Ramos (cell line): ENCODE results near the gene SH3BP2.

ENCODE experiments used
- in situ Hi-C: fragments of 300-500 bp; cut with MboI; formaldehyde crosslinking; loops from one replicate; pipeline ENCODE4 v1.14.3; 2022; ENCODE audit warnings: low sequenced_read_pairs; ENCODE audit not compliant: unreplicated experiment

SH3BP2 gene, protein sequence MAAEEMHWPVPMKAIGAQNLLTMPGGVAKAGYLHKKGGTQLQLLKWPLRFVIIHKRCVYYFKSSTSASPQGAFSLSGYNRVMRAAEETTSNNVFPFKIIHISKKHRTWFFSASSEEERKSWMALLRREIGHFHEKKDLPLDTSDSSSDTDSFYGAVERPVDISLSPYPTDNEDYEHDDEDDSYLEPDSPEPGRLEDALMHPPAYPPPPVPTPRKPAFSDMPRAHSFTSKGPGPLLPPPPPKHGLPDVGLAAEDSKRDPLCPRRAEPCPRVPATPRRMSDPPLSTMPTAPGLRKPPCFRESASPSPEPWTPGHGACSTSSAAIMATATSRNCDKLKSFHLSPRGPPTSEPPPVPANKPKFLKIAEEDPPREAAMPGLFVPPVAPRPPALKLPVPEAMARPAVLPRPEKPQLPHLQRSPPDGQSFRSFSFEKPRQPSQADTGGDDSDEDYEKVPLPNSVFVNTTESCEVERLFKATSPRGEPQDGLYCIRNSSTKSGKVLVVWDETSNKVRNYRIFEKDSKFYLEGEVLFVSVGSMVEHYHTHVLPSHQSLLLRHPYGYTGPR

DNA sequence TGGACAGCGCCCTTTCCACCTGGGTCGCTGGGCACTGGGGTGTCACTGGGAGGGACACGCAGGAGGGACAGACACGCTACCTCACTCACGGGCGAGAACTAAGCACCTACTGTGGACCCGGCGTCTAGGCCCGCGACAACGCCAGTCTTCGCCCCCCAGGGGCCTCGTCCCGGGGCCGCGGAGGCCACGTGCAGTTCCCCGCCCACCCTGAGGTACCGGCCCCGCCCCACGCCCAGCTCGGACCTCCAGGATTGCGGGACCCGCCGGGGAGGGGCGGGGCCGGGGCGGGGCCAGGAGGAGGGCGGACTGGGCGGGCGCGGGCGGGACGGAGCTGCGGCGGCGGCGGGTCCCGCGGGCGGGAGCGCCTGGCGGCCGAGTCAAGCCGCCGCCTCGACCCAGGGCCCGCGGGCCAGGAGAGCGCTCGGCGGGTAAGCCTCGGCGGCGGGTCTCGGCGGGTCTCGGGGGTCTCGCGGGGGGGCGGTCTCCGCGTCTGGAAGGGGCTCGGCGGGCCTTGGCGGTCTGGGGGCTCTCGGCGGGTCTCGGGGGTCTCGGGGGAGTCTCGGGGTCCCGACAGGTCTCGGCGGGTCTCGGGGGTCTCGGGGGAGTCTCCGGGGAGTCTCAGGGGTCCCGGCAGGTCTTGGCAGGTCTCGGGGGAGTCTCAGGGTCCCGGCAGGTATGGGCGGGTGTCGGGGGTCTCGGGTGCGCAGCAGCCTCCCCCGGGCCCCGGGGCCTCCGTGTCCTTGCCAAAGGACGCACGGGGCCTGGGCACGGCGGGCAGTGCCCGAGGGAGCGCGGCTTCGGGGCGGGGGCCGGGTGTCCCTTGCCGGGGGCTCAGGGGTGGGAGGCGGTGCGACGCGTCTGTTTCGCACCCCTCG, at the start of gene SH3BP2:
Gene SH3BP2 (plus strand): TSS at position 375 of the 875 bp plus-strand sequence. CDS start 27,533 bp downstream, outside the sequence.
- in situ Hi-C loops, result no loop called here

DNA sequence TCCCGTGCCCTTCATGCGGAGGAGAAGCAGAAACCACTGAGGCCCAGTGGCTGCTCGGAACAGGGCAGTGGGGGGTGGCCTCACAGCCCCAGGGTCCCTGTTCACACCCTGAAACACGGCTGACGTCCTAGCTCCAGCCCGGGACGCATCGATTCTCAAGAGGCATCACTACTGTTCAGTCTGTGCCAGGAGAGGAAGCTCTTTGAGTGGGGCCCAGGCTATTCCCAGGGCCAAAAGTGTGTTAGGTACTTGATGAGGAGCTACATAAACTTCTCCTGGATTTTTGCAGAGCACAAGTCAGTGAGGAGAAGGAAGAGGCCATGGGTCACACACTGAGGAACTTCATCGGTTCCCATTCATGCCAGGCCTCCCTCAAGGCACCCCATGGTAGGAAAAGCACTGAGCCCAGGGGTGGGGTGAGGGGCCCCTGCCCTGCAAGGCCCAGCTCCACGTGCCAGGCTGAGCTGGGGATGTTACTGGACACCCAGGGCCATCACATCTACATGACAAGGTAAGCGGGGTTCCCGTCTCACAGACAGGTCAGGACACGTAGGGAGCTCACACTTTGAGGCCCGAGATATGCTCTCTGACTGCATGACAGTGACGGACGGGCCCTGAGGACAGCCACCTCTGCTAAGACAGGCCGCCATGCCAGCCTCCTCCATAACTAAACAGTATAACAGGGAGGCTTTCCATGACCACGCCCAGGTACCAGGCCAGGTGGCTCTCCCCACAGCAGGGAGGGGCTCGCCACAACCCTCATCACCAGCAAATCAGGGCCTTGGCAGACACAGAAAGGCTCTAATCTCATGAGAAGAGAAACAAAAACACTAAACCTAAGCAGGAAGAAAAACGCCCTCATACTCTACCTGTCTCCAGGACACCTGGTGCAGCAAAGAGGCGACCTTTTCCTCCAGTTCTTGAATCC, 49.1 kb upstream of the SH3BP2 start:
- in situ Hi-C loops, result no loop called here

DNA sequence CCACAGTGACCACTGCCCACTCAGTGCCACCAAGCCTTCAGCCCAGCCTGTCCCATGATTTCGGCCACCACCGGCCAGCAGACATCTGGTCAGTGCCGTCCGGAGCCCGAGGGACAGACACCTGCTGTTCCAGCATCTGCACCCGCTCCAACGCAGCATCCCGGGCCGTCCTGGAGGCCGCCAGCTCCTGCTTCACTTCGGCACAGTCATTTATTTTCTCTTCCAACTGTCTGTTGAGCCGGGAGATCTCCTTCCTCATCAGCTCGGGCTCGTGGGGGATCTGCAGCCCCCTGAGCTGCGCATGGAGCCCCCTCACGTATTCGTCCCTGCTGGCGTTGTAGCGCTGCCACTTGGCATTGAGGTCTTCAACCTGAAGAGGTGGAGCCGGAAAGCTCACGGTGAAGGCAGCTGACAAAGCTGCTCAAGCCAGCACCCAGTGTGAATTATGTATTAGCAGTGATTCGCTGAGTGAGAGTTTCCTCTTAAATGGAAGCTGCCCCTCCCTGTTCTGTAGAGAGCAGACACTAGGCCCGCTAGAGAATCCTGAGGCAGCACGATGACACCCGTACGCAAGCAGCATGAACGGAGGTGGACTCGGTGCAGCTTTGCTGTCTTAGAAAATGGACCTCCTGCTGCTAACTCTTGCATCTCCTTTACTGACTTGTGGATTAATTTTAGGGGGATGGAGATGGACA, 48.2 kb upstream of the SH3BP2 start:
- in situ Hi-C loops, result no loop called here

- in situ Hi-C loops, result no loop called here
Observed at GRCh38 chr4:2745516-2745915, 47.4 kb upstream of the SH3BP2 start.

DNA sequence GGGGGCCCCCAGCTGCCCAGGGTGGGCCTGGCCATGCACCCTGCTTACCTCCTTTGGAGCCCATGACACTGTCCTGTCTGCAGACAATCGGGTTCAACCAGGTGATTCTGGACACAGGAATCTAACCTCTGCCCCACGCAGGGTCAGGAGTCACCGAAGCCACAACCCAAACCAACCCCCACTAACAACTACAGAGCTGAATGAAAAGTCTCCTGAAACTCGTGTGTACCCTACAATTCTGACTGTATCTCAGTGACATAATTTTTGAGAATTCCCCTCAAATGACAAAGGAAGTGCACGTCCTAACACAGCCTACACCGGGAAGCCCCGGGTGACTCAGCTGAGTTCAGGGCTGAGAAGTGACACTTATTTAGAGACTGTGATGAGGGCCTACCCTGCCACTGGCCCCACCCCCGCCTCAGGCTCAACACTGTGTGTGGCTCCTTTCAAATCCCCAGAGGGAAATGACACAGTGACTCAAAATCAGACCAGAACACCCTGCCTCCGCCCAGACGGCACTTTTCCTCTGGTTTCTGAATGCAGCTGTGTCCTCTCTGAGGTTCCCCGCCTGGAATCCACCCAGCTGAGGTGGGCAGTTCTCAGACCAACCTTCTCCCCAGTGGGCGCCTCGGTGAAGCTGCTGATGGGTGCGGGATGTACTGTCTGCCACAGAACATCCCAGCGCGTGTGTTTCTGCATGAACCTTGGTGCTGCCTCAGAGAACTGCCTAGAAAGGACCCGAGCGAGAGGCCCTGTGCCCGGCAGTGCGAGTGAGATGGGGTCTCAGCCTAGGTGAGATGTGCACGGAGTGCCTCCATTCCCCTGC, 46.7 kb upstream of the SH3BP2 start:
- in situ Hi-C loops, result no loop called here

DNA sequence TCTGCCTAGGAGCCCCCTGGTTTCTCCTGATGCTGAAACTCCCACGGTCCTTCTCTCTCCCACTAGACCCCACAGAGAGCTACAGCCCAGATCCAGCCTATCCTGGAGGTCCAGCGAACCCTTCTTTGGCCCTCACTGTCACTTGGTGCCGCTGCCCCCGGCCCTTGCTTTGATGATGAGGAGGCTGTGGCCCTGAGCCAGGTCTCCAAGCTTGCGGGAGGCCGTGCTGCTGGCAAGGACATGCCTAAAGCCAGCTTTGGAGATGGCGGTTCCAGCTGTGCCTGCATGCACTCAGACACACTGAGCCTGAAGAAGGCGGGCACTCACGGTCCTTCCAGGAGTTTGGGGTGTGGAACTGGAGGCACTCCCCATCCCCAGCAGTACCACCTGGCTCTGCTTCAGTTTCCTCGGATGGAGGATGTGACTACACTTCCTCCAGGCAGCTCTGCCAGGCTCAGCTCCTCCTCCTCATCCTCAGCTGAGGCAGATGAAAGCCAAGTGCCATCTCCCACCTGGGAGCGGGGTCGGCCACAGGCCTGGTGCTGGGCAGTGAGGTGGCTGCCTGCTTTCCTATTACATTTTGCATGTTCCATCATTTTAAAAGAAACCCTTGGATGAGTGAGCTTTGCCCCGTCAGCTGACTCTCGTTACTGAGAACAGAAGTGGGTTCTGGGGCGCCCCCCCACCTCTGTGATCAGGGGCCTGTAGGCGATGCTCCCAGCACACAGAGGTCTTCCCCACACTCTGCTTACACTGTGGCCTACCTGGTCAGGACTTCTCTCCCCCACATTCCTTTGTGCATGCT, 45.8 kb upstream of the SH3BP2 start:
- in situ Hi-C loops, result no loop called here

DNA sequence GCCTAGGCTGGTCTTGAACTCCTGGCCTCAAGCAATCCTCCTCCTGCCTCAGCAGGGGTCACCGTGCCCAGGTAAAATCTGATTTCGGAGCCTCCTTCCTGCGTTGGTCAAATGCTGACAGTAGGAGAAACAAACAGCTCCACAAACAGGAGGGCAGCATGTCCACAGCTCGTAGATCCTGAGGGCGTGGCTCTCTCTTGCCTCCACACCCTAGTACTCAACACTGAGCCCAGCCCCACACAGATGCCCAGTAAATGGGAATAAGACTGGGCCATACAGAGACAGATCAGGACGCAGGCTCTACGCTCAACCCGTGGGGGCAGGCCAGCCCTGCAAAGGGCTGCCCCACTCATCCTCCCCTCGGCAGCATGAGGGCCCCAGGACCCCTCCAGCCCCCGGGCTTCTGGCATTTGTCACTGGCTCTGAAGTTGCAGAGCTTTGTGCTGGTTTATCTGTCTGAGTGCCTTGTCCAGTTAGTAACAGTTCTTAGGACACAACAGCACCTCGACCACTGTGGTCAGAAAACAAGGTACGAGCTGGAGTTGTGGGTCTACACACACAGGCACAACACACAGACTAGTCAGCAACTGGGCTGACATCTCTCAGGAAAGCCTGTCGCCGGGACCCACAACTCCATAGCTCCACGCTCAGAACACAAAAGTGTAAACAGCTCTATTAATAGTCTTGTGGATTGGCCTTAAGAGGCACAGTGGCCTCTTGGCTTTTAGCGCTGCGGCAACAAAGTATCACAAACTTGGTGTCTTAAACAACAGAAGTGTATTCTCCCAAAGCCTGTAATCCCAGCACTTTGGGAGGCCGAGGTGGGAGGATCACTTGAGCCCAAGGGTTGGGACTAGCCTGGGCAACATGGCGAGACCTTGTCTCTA, 41.9 kb upstream of the SH3BP2 start:
- in situ Hi-C loops, result no loop called here

GRCh38 chr4:2753436-2753835, 39.4 kb upstream of the SH3BP2 start:
- in situ Hi-C loops, result no loop called here

- in situ Hi-C loops, result no loop called here
Observed at GRCh38 chr4:2754848-2755819, 37.8 kb upstream of the SH3BP2 start.

GRCh38 chr4:2755821-2756690, 36.8 kb upstream of the SH3BP2 start, which contains the start of gene TNIP2:
TSS of gene TNIP2 (minus strand) at chr4:2756336. CDS start at chr4:2756289, 47 bp downstream.
- in situ Hi-C loops, result no loop called here

DNA sequence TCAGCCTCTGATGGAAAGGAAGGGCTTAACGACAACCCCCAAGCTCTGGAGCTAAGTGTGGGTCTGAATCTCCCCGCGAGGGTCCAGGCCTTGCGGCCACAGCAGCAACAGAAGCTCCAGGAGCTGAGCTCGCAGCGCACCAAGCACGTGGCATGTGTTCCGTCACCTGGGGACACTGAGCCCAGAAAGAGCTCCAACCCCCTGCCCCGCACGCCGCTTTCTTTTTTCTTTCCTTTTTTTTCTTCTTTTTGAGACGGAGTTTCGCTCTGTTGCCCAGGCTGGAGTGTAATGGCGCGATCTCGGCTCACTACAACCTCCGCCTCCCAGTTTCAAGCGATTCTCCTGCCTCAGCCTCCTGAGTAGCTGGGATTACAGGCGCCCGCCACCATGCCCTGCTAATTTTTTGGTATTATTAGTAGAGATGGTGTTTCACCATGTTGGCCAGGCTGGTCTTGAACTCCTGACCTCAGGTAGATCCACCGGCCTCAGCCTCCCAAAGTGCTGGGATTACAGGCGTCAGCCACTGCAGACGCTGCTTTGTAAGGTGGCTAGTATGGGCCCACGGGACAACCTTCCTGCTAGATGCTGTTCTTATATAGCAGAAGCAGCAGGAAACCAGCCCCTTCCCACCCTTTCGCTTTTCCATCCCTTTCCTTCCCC, 36.1 kb upstream of the SH3BP2 start:
- in situ Hi-C loops, result no loop called here

GRCh38 chr4:2757426-2757825, 35.5 kb upstream of the SH3BP2 start:
- in situ Hi-C loops, result no loop called here

- in situ Hi-C loops, result no loop called here
Observed at GRCh38 chr4:2761035-2761923, 31.6 kb upstream of the SH3BP2 start.
